ENCODE data around the gene SLC31A1. TPM values are rescaled to one million over a fixed set of nuclear protein-coding genes. Genes with fewer than 3 reads are reported as not detected.

The SLC31A1 gene
- total and polyA plus RNA-seq, 4 donors = 13.9 to 39.3 (median 18.2) TPM

DNA sequence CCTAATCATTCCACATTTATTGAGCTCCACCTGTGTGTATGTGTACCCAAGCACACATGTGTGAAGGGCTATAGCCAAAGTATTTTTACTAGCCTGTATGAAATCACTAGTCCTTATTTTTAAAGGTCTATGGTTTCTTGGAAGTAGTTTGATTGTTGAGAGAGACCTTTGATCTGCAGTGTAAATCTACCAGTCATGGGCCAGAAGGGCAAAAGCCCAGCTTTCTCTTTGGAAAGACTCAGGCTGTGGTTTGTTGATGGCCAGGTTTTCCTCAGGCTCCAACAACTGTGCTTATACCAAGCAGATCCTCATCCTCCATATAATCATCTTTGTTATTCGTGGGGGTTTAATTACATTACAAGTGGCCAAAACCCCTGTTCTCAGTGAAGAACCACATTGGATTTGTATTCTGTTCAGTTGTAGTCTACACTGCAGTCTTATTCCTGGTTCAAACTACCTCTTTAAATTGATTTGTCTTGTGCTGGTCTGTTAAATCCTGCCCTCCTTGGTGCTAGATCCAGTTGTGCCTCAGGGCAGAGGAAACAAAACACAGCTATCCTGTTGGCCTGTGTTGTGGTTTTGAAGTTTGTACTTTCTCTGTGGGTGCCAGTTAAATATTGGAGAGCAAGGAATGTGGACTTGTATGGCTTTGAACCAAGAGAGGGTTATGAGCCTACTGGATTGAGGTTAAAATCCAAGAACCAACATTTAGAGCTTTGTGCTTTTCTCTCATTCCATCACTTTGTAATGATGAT, 40.8 kb downstream of the SLC31A1 start:
- Histone ChIP-seq H3K27ac (ENCODE audit: low read depth in 1 of 2, low read length in 1 of 2) (no peak overlapping the region), H3K9ac (ENCODE audit: insufficient read depth in 1 of 2, low read length in 2 of 2) (no peak overlapping the region), H3K4me1 (ENCODE audit: control insufficient read depth in 5 of 5, insufficient read depth in 5 of 5, low read length in 5 of 5) (peaks cover 0 to 3% (median 0%) of the 10 kb centered on the region in 5 donors), H3K4me3 (no peak overlapping the region), H3K36me3 (ENCODE audit: control insufficient read depth in 4 of 4, insufficient read depth in 4 of 4, low read length in 4 of 4) (peaks cover 4 to 22% (median 14%) of the 10 kb centered on the region in 4 donors), H3K27me3 (ENCODE audit: control insufficient read depth in 3 of 3, insufficient read depth in 3 of 3, low read length in 2 of 3) (no peaks in the 10 kb centered on the region), H3K9me3 (ENCODE audit: control insufficient read depth in 4 of 4, insufficient read depth in 3 of 4, low read length in 3 of 4) (no peaks in the 10 kb centered on the region)
- no peak for DNase-seq
- WGBS, 2 donors = 92 to 93% methylated on average over 1 of the region's 1 CpG
- TF ChIP-seq, protein P1, sequence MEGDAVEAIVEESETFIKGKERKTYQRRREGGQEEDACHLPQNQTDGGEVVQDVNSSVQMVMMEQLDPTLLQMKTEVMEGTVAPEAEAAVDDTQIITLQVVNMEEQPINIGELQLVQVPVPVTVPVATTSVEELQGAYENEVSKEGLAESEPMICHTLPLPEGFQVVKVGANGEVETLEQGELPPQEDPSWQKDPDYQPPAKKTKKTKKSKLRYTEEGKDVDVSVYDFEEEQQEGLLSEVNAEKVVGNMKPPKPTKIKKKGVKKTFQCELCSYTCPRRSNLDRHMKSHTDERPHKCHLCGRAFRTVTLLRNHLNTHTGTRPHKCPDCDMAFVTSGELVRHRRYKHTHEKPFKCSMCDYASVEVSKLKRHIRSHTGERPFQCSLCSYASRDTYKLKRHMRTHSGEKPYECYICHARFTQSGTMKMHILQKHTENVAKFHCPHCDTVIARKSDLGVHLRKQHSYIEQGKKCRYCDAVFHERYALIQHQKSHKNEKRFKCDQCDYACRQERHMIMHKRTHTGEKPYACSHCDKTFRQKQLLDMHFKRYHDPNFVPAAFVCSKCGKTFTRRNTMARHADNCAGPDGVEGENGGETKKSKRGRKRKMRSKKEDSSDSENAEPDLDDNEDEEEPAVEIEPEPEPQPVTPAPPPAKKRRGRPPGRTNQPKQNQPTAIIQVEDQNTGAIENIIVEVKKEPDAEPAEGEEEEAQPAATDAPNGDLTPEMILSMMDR (IDR thresholded peaks at IDR 0.05; ENCODE audit: control extremely low read depth, extremely low read depth) = no peak
- no peak for ATAC-seq (ENCODE audit: insufficient read depth, low FRiP score)

DNA sequence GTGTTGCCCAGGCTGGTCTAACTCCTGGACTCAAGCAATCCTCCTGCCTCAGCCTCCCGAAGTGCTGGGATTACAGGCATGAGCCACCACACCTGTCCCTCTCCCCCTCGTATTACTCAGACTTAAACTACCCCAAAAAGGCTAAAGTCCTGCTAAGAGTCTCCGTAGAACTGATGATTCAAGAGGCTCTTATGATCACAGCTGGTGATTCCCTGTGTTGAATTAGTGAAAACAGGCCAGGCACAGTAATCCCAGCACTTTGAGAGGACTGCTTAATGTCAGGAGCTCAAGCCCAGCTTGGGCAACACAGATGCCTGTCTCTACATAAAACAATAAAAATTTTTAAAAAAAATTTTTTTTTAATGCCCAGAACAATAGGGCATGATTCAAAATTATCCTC, 44.8 kb downstream of the SLC31A1 start:
- 91 to 98% methylated on average over 3 of the region's 3 CpGs for WGBS, 2 donors
- Histone ChIP-seq H3K9me3 (ENCODE audit: control insufficient read depth in 4 of 4, insufficient read depth in 3 of 4, low read length in 3 of 4) (no peaks in the 10 kb centered on the region), H3K36me3 (ENCODE audit: control insufficient read depth in 4 of 4, insufficient read depth in 4 of 4, low read length in 4 of 4) (peaks cover 14 to 28% (median 17%) of the 10 kb centered on the region in 4 donors), H3K4me1 (ENCODE audit: control insufficient read depth in 5 of 5, insufficient read depth in 5 of 5, low read length in 5 of 5) (no peaks in the 10 kb centered on the region), H3K27ac (ENCODE audit: low read depth in 1 of 2, low read length in 1 of 2) (no peak overlapping the region), H3K4me3 (no peak overlapping the region), H3K27me3 (ENCODE audit: control insufficient read depth in 3 of 3, insufficient read depth in 3 of 3, low read length in 2 of 3) (no peaks in the 10 kb centered on the region), H3K9ac (ENCODE audit: insufficient read depth in 1 of 2, low read length in 2 of 2) (no peak overlapping the region)
- no peak for ATAC-seq (ENCODE audit: insufficient read depth, low FRiP score)
- DNase-seq = no peak
- TF ChIP-seq, protein P1 (IDR thresholded peaks at IDR 0.05; ENCODE audit: control extremely low read depth, extremely low read depth) = no peak

DNA sequence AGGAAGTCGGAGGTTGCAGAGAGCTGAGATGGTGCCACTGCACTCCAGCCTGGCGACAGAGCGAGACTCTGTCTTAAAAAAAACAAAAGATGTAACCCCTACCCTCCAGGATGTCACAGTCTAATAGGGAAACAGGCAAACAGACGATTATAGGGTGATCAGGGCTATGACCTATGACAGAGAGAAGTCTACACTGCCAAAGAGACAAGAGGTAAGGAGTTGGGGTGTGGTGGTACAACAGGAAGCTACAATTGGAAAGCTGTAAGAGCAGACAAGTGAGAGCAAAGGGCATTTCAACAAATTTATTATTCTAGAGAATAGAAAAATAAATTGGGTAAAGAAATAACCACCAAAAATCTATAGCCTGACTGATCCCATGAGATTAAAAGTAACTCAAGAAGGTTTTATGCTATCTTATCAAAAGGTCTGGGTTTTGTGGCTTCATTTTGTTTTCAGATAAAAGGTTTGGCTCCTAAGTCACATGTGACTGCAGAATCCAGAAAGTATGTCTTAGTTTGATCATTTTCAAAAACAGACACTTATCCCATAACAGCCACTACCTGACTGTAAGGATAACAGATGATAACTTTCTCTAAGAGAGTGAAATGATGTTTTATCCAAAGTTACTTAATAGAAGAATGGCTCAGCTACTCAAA, 46.7 kb downstream of the SLC31A1 start:
- ATAC-seq (ENCODE audit: insufficient read depth, low FRiP score) = no peak

More for the DNA sequence above, 46.7 kb downstream of the SLC31A1 start:
- no peaks in the 10 kb centered on the region for H3K4me1 ChIP-seq (ENCODE audit: control insufficient read depth in 5 of 5, insufficient read depth in 5 of 5, low read length in 5 of 5)
- H3K36me3 ChIP-seq (ENCODE audit: control insufficient read depth in 4 of 4, insufficient read depth in 4 of 4, low read length in 4 of 4) = peaks cover 18 to 42% (median 27%) of the 10 kb centered on the region in 4 donors
- TF ChIP-seq, protein P1 (IDR thresholded peaks at IDR 0.05; ENCODE audit: control extremely low read depth, extremely low read depth) = no peak
- WGBS, 2 donors = 90 to 91% methylated on average over 4 of the region's 4 CpGs
- no peak for DNase-seq
- no peak overlapping the region for H3K4me3 ChIP-seq
- no peak overlapping the region for H3K27ac ChIP-seq (ENCODE audit: low read depth in 1 of 2, low read length in 1 of 2)
- H3K27me3 ChIP-seq (ENCODE audit: control insufficient read depth in 3 of 3, insufficient read depth in 3 of 3, low read length in 2 of 3) = no peaks in the 10 kb centered on the region
- no peak overlapping the region for H3K9ac ChIP-seq (ENCODE audit: insufficient read depth in 1 of 2, low read length in 2 of 2)
- H3K9me3 ChIP-seq (ENCODE audit: control insufficient read depth in 4 of 4, insufficient read depth in 3 of 4, low read length in 3 of 4) = no peaks in the 10 kb centered on the region

Measured in lung (tissue), 12 donors.